Femur (tissue), 1 donor: ENCODE results near the gene S1PR2.
A peak's percentile ranks its signal among the peaks of the same experiment; 100 is the strongest.

Experiments
- DNase-seq: peaks from one replicate; pipeline ENCODE4 v3.0.0-alpha.2; 2017

Gene S1PR2

GRCh38 chr19:10230861-10231611, at the start of gene S1PR2:
Gene S1PR2, minus strand, starts transcription at chr19:10231331. Its CDS starts 6,426 bp downstream, at chr19:10224905.
- DNase-seq = peak; percentile 91

GRCh38 chr19:10279737-10280442, 48.8 kb upstream of the S1PR2 start:
- DNase-seq = no peak

- DNase-seq = no peak
These were observed 47.8 kb upstream of the S1PR2 start for GRCh38 chr19:10278935-10279334.

GRCh38 chr19:10277795-10278589, 46.9 kb upstream of the S1PR2 start:
- DNase-seq = no peak

GRCh38 chr19:10274589-10274988, 43.5 kb upstream of the S1PR2 start:
- DNase-seq = no peak

- DNase-seq = peak; percentile 27
These were observed 40.5 kb upstream of the S1PR2 start for GRCh38 chr19:10271543-10272086.

GRCh38 chr19:10270616-10271394, 39.7 kb upstream of the S1PR2 start, which contains the start of gene ICAM1:
Gene ICAM1, plus strand, starts transcription at chr19:10271120. Its CDS starts 40 bp downstream, at chr19:10271160.
- DNase-seq = peak; percentile 83

GRCh38 chr19:10270180-10270615, 39.1 kb upstream of the S1PR2 start:
- peak; percentile 79 for DNase-seq

GRCh38 chr19:10269333-10270179, 38.4 kb upstream of the S1PR2 start:
- peak; percentile 89 for DNase-seq

GRCh38 chr19:10268071-10268470, 36.9 kb upstream of the S1PR2 start:
- DNase-seq = peak; percentile 25

- no peak for DNase-seq
These were observed 35.6 kb upstream of the S1PR2 start for GRCh38 chr19:10266706-10267105.

- no peak for DNase-seq
These were observed 31.6 kb upstream of the S1PR2 start for GRCh38 chr19:10262771-10263170.

- DNase-seq = no peak
These were observed 29.0 kb upstream of the S1PR2 start for GRCh38 chr19:10260141-10260584.

- peak; percentile 83 for DNase-seq
These were observed 28.2 kb upstream of the S1PR2 start for GRCh38 chr19:10259162-10259905.

GRCh38 chr19:10258080-10258710, 27.1 kb upstream of the S1PR2 start:
- DNase-seq = no peak

- no peak for DNase-seq
These were observed 26.0 kb upstream of the S1PR2 start for GRCh38 chr19:10256970-10257615.

- no peak for DNase-seq
These were observed 25.4 kb upstream of the S1PR2 start for GRCh38 chr19:10256551-10256950.

- no peak for DNase-seq
These were observed 24.2 kb upstream of the S1PR2 start for GRCh38 chr19:10255358-10255757.

- no peak for DNase-seq
These were observed 23.1 kb upstream of the S1PR2 start for GRCh38 chr19:10254244-10254643.
